ENCODE results near the gene LMOD2. TPM values are rescaled to one million over a fixed set of nuclear protein-coding genes. Genes with fewer than 3 reads are reported as not detected.

Gene LMOD2
- total RNA-seq, 1 donor from 2014 or later, result not detected

GRCh38 chr7:123692471-123692877, 36.8 kb downstream of the LMOD2 start:
- H3K27ac Mint-ChIP-seq (ENCODE audit: unreplicated experiment), result no peak overlapping the region
- no peaks in the 10 kb centered on the region for H3K4me1 ChIP-seq (ENCODE audit: insufficient read depth, low read length)
- H4K20me1 ChIP-seq (ENCODE audit: insufficient read depth, low read length), result peaks cover 2% of the 10 kb centered on the region
- DNase-seq (ENCODE audit: low read depth) (no peak), FAIRE-seq (no peak)
- no peaks in the 10 kb centered on the region for H3K79me2 ChIP-seq (ENCODE audit: insufficient read depth, low read length)
- no peak overlapping the region for H3K4me3 ChIP-seq (ENCODE audit: insufficient read depth, low read depth, low read length)
- TF ChIP-seq, protein P1, sequence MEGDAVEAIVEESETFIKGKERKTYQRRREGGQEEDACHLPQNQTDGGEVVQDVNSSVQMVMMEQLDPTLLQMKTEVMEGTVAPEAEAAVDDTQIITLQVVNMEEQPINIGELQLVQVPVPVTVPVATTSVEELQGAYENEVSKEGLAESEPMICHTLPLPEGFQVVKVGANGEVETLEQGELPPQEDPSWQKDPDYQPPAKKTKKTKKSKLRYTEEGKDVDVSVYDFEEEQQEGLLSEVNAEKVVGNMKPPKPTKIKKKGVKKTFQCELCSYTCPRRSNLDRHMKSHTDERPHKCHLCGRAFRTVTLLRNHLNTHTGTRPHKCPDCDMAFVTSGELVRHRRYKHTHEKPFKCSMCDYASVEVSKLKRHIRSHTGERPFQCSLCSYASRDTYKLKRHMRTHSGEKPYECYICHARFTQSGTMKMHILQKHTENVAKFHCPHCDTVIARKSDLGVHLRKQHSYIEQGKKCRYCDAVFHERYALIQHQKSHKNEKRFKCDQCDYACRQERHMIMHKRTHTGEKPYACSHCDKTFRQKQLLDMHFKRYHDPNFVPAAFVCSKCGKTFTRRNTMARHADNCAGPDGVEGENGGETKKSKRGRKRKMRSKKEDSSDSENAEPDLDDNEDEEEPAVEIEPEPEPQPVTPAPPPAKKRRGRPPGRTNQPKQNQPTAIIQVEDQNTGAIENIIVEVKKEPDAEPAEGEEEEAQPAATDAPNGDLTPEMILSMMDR (IDR thresholded peaks at IDR 0.05; ENCODE audit: insufficient read depth, low read depth, low read length), result no peak
- TF ChIP-seq EZH2 (IDR thresholded peaks at IDR 0.05; ENCODE audit: insufficient read depth, low read length), result no peak
- no peak overlapping the region for H2AFZ ChIP-seq (ENCODE audit: low read depth, low read length)
- H3K36me3 Mint-ChIP-seq (ENCODE audit: low read depth, unreplicated experiment), result no peaks in the 10 kb centered on the region
- H3K9me3 Mint-ChIP-seq (ENCODE audit: unreplicated experiment), result no peaks in the 10 kb centered on the region
- no peak overlapping the region for H3K27ac ChIP-seq (ENCODE audit: low read depth, low read length)
- no peak overlapping the region for H3K4me3 Mint-ChIP-seq (ENCODE audit: unreplicated experiment)
- no peak overlapping the region for H3K4me2 ChIP-seq (ENCODE audit: low read length)
- peaks cover 9% of the 10 kb centered on the region for H3K4me1 Mint-ChIP-seq (ENCODE audit: low read depth, unreplicated experiment)
- H3K9me3 ChIP-seq (ENCODE audit: insufficient read depth, low read depth, low read length), result no peaks in the 10 kb centered on the region
- no peaks in the 10 kb centered on the region for H3K27me3 ChIP-seq (ENCODE audit: insufficient read depth, low read length)
- H3K36me3 ChIP-seq (ENCODE audit: insufficient read depth, low read length), result peaks cover 26% of the 10 kb centered on the region
- H3K27me3 Mint-ChIP-seq (ENCODE audit: low read depth, unreplicated experiment), result no peaks in the 10 kb centered on the region
- no peak overlapping the region for H3K9ac ChIP-seq (ENCODE audit: low read length)

GRCh38 chr7:123695944-123696677, 40.4 kb downstream of the LMOD2 start:
- Histone ChIP-seq H2AFZ (ENCODE audit: low read depth, low read length) (no peak overlapping the region), H3K4me3 (ENCODE audit: insufficient read depth, low read depth, low read length) (no peak overlapping the region), H3K9ac (ENCODE audit: low read length) (no peak overlapping the region), H3K27me3 (ENCODE audit: insufficient read depth, low read length) (no peaks in the 10 kb centered on the region), H4K20me1 (ENCODE audit: insufficient read depth, low read length) (peaks cover 2% of the 10 kb centered on the region), H3K27ac (ENCODE audit: low read depth, low read length) (no peak overlapping the region), H3K36me3 (ENCODE audit: insufficient read depth, low read length) (peaks cover 17% of the 10 kb centered on the region), H3K4me2 (ENCODE audit: low read length) (no peak overlapping the region), H3K4me1 (ENCODE audit: insufficient read depth, low read length) (no peaks in the 10 kb centered on the region), H3K9me3 (ENCODE audit: insufficient read depth, low read depth, low read length) (no peaks in the 10 kb centered on the region), H3K79me2 (ENCODE audit: insufficient read depth, low read length) (no peaks in the 10 kb centered on the region)
- FAIRE-seq (no peak), DNase-seq (ENCODE audit: low read depth) (no peak)
- H3K9me3 Mint-ChIP-seq (ENCODE audit: unreplicated experiment), result no peaks in the 10 kb centered on the region
- TF ChIP-seq, protein P1 (IDR thresholded peaks at IDR 0.05; ENCODE audit: insufficient read depth, low read depth, low read length), result no peak
- TF ChIP-seq EZH2 (IDR thresholded peaks at IDR 0.05; ENCODE audit: insufficient read depth, low read length), result no peak
- H3K36me3 Mint-ChIP-seq (ENCODE audit: low read depth, unreplicated experiment), result no peaks in the 10 kb centered on the region
- no peaks in the 10 kb centered on the region for H3K27me3 Mint-ChIP-seq (ENCODE audit: low read depth, unreplicated experiment)
- H3K4me1 Mint-ChIP-seq (ENCODE audit: low read depth, unreplicated experiment), result peaks cover 7% of the 10 kb centered on the region
- no peak overlapping the region for H3K27ac Mint-ChIP-seq (ENCODE audit: unreplicated experiment)
- no peak overlapping the region for H3K4me3 Mint-ChIP-seq (ENCODE audit: unreplicated experiment)
